Esophagus muscularis mucosa (tissue), 4 donors: Measurements from ENCODE around the gene BORCS5.

Source experiments
- EP300 ChIP-seq: sonication (generic); formaldehyde crosslinking; IDR thresholded peaks from one replicate; pipeline ENCODE4 v1.6.1; 2017; ENCODE audit warnings: antibody characterized with exemption
- POLR2A ChIP-seq: fragments of 450-650 bp; IDR thresholded peaks from one replicate; pipeline ENCODE4 v1.6.1; 2017; ENCODE audit warnings: antibody characterized with exemption, moderate library complexity, mild to moderate bottlenecking, low read depth
- POLR2AphosphoS5 ChIP-seq, 2 donors: sonication (generic); formaldehyde crosslinking; IDR thresholded peaks; one replicate each; pipeline ENCODE4 v1.6.1; 2017; ENCODE audit warnings: antibody characterized with exemption in 2 of 2
- TF ChIP-seq, protein P1 (sequence below), 3 experiments: fragments of 200-600 bp in 2 of 3; fragments of 450-650 bp in 1 of 3; sonication (generic) in 2 of 3; IDR thresholded peaks; one replicate each; pipeline ENCODE4 v1.5.1; 2017 to 2019; ENCODE audit warnings: antibody characterized with exemption in 3 of 3, mild to moderate bottlenecking in 2 of 3, moderate library complexity in 1 of 3

- TF ChIP-seq, protein P1, sequence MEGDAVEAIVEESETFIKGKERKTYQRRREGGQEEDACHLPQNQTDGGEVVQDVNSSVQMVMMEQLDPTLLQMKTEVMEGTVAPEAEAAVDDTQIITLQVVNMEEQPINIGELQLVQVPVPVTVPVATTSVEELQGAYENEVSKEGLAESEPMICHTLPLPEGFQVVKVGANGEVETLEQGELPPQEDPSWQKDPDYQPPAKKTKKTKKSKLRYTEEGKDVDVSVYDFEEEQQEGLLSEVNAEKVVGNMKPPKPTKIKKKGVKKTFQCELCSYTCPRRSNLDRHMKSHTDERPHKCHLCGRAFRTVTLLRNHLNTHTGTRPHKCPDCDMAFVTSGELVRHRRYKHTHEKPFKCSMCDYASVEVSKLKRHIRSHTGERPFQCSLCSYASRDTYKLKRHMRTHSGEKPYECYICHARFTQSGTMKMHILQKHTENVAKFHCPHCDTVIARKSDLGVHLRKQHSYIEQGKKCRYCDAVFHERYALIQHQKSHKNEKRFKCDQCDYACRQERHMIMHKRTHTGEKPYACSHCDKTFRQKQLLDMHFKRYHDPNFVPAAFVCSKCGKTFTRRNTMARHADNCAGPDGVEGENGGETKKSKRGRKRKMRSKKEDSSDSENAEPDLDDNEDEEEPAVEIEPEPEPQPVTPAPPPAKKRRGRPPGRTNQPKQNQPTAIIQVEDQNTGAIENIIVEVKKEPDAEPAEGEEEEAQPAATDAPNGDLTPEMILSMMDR (IDR thresholded peaks at IDR 0.05) = no peak
- TF ChIP-seq POLR2A = no peak
- no peak for TF ChIP-seq EP300
- no peak for TF ChIP-seq POLR2AphosphoS5 (IDR thresholded peaks at IDR 0.05)
These were observed 35.5 kb downstream of the BORCS5 start for GRCh38 chr12:12392413-12392812.
